HUES6 (cell line): ENCODE results near the gene USP36.
"Not testable (repeated sequence)": the region's sequence is repeated elsewhere in the genome, so short reads cannot be mapped to it uniquely, and the experiment has no call there.

Source experiments
- H3K27ac ChIP-seq: 2 replicates; pipeline ENCODE4 v1.7.0; 2013; ENCODE audit warnings: low read depth, mild to moderate bottlenecking, low read length, inconsistent platforms
- H3K27me3 ChIP-seq: 2 replicates; pipeline ENCODE4 v1.6.1; 2013; ENCODE audit warnings: low read length; ENCODE audit not compliant: control insufficient read depth, insufficient read depth
- H3K36me3 ChIP-seq: 2 replicates; pipeline ENCODE4 v1.6.1; 2013; ENCODE audit warnings: low read length; ENCODE audit not compliant: control insufficient read depth, insufficient read depth
- H3K4me1 ChIP-seq: 2 replicates; pipeline ENCODE4 v1.6.1; 2013; ENCODE audit warnings: low read length; ENCODE audit not compliant: control insufficient read depth, insufficient read depth
- H3K4me3 ChIP-seq: 2 replicates; pipeline ENCODE4 v1.5.1; 2013; ENCODE audit warnings: low read depth, low read length
- H3K9ac ChIP-seq: one replicate; pipeline ENCODE4 v1.6.1; 2013; ENCODE audit warnings: mild to moderate bottlenecking, low read length
- H3K9me3 ChIP-seq: 2 replicates; pipeline ENCODE4 v1.6.1; 2013; ENCODE audit warnings: low read depth, low read length; ENCODE audit not compliant: control insufficient read depth, insufficient read depth

The USP36 gene

DNA sequence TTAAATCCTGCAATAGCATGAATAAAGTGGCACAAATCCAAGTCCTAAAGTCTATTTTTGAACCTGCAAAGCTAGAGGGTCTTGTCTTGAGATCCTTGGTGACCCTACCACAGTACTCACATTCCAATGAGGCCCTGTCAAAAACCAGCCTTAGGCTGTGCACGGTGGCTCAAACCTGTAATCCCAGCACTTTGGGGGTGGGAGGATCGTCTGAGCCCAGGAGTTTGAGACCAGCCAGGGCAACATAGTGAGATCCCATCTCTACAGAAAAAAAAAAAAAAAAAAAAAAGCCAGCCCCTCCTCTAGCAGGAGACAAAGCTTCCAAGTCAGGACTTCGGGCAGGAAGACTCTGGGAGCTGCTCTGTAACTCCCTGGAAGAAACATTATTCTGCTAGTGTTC lies 74.8 kb downstream of the USP36 start:
- no peak overlapping the region for H3K9ac ChIP-seq

DNA sequence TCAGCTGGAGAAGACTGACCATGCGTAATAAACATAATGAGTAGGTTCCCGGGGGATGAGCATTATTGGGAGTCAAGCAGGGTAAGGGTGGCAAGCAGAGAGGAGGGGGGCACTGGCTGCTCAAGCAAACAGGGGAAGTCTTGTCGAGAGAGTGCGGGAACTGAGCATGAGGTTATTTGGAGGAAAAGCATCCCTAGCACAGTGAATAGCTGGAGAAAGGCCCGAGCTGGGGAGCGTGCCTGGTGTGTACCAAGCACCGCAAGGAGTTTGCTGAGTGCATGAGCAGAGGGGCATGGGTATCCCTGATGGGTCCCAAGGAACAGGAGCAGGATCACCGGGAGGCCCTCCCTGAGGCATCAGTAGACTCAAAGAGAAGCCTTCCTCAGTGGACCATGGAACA lies 75.7 kb downstream of the USP36 start:
- Histone ChIP-seq H3K9me3 (no peaks in the 10 kb centered on the region), H3K27me3 (no peaks in the 10 kb centered on the region), H3K4me3 (no peak overlapping the region), H3K9ac (no peak overlapping the region), H3K36me3 (no peaks in the 10 kb centered on the region), H3K27ac (no peak overlapping the region), H3K4me1 (no peaks in the 10 kb centered on the region)

More for the DNA sequence above, 74.8 kb downstream of the USP36 start:
- Histone ChIP-seq H3K4me3 (no peak overlapping the region), H3K36me3 (no peaks in the 10 kb centered on the region), H3K27ac (no peak overlapping the region), H3K27me3 (no peaks in the 10 kb centered on the region), H3K4me1 (no peaks in the 10 kb centered on the region), H3K9me3 (no peaks in the 10 kb centered on the region)

GRCh38 chr17:78763561-78763960 lies 77.1 kb downstream of the USP36 start:
- no peak overlapping the region for H3K9ac ChIP-seq
- no peaks in the 10 kb centered on the region for H3K36me3 ChIP-seq
- no peak overlapping the region for H3K27ac ChIP-seq
- no peaks in the 10 kb centered on the region for H3K27me3 ChIP-seq
- H3K4me1 ChIP-seq, result no peaks in the 10 kb centered on the region
- no peaks in the 10 kb centered on the region for H3K9me3 ChIP-seq
- H3K4me3 ChIP-seq, result no peak overlapping the region

- Histone ChIP-seq H3K9me3 (no peaks in the 10 kb centered on the region), H3K27ac (no peak overlapping the region), H3K27me3 (no peaks in the 10 kb centered on the region)
Observed at GRCh38 chr17:78761789-78762406, 78.7 kb downstream of the USP36 start.

DNA sequence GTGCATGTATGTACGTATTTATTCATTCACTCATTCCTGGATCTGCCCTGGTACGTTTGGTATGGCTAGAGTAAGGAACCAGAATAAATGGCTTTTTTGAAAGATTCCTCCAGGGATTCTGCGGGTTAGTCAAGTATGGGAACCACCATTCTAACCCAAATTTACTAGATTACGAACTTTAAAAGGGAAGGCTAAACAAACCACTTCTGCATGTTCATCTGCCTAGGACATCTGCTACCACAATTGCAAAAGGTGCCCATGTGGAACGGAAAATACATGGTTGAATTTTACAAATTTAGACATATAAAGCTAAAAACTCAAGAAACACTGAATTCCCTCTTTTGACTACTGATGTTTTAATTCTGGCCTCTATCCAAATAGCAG lies 80.7 kb downstream of the USP36 start:
- Histone ChIP-seq H3K9ac (no peak overlapping the region), H3K27me3 (no peaks in the 10 kb centered on the region), H3K4me3 (no peak overlapping the region), H3K27ac (no peak overlapping the region), H3K4me1 (no peaks in the 10 kb centered on the region), H3K9me3 (no peaks in the 10 kb centered on the region), H3K36me3 (no peaks in the 10 kb centered on the region)

More at GRCh38 chr17:78761789-78762406, 78.7 kb downstream of the USP36 start:
- Histone ChIP-seq H3K36me3 (no peaks in the 10 kb centered on the region), H3K4me1 (no peaks in the 10 kb centered on the region), H3K9ac (no peak overlapping the region), H3K4me3 (no peak overlapping the region)

DNA sequence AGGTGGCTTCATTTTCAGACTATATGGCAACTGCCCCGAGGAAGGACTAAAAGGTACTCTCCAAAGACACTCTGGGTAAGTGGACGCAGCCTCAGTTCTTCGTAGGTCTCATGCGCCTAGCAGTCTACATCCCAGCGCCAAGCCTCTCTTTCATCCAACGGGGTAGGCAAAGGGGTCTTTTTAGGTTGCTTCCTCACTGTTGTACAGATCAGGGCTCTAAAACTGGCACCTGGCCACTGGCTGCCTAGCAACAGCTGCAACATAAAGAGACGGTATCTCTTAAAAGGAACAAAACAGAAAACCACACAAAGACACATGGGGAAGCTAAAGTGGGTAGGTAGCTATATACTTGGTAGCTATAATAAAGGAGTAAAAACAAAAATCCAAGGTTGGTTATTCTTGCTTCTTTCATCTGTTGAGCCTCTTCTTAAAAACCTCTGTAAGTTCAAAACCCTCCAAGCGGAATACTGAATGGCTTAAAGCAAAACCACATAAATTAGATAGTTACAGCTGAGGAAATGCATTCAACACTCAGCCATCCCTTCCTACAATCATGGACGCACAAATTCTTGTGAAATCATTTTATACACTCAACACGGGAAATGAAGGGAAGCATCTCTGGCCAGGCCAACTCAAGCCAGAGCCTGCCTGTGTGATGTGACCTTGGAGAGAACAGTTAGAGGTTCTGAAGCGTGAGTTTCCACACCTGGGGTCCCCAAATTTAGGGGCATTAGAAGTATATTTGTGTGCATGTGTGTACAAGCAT lies 81.2 kb downstream of the USP36 start:
- H3K27ac ChIP-seq, result no peak overlapping the region
- H3K9ac ChIP-seq, result no peak overlapping the region
- no peaks in the 10 kb centered on the region for H3K4me1 ChIP-seq

GRCh38 chr17:78753316-78754250 lies 87.0 kb downstream of the USP36 start:
- Histone ChIP-seq H3K9me3 (no peaks in the 10 kb centered on the region), H3K4me1 (no peaks in the 10 kb centered on the region), H3K27me3 (no peaks in the 10 kb centered on the region), H3K4me3 (no peak overlapping the region), H3K27ac (no peak overlapping the region), H3K9ac (no peak overlapping the region), H3K36me3 (no peaks in the 10 kb centered on the region)

More for the DNA sequence above, 81.2 kb downstream of the USP36 start:
- no peaks in the 10 kb centered on the region for H3K27me3 ChIP-seq
- H3K36me3 ChIP-seq, result no peaks in the 10 kb centered on the region
- no peak overlapping the region for H3K4me3 ChIP-seq
- H3K9me3 ChIP-seq, result no peaks in the 10 kb centered on the region

GRCh38 chr17:78751447-78752161 lies 89.0 kb downstream of the USP36 start:
- H3K9me3 ChIP-seq, result no peaks in the 10 kb centered on the region
- no peak overlapping the region for H3K27ac ChIP-seq
- no peaks in the 10 kb centered on the region for H3K27me3 ChIP-seq
- no peak overlapping the region for H3K4me3 ChIP-seq
- no peak overlapping the region for H3K9ac ChIP-seq
- H3K36me3 ChIP-seq, result no peaks in the 10 kb centered on the region
- peaks cover 2% of the 10 kb centered on the region for H3K4me1 ChIP-seq

DNA sequence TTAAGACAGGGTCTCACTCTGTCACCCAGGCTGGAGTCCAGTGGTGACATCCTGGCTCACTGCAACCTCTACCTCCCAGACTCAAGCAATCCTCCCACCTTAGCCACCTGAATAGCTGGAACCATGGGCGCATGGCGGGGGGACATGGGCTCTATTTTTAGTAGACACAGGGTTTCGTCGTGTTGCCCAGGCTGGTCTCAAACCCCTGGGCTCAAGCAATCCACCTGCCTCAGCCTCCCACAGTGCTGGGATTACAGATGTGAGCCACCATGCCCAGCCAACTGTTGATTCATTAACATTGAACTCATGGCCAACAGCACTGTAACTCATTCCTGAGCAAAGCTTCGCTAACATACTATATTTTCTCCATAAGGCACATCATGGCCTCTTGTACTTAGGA lies 89.6 kb downstream of the USP36 start:
- not testable (repeated sequence) for H3K4me1 ChIP-seq, H3K9ac ChIP-seq, H3K9me3 ChIP-seq, H3K27ac ChIP-seq, H3K27me3 ChIP-seq, H3K4me3 ChIP-seq, H3K36me3 ChIP-seq

DNA sequence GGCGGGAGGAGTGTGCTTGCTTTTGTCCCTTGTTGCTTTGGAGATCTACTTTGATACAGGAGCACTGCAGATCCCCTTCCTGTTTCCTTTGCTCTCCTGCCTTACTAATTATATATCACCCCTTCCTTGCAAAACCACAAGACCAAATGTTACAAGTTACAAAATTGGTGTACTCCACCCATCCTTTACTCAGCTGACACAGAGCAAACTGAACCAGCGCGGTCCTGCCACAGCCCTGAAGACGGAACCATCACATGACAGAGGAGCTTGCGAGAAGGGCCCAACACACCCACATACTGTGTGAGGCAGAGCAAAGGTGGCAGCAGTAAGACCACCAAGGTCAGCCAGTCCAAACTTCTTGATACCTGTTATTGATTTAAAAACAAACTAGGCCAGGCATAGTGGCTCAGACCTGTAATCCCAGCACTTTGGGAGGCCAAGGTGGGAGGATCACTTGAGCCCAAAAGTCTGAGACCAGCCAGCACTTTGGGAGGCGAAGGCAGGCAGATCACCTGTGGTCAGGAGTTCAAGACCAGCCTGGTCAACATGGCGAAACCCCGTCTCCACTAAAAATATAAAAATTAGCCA lies 91.8 kb downstream of the USP36 start:
- H3K9ac ChIP-seq, result no peak overlapping the region
- no peaks in the 10 kb centered on the region for H3K36me3 ChIP-seq
- H3K27ac ChIP-seq, result no peak overlapping the region
- H3K27me3 ChIP-seq, result no peaks in the 10 kb centered on the region
- H3K9me3 ChIP-seq, result no peaks in the 10 kb centered on the region
- H3K4me3 ChIP-seq, result no peak overlapping the region
- peaks cover 10% of the 10 kb centered on the region for H3K4me1 ChIP-seq
